HCEC 1CT (cell line): ENCODE data around the gene LHX2.

ENCODE experiments used
- DNase-seq: peaks from one replicate; pipeline ENCODE4 v3.0.0-alpha.2; 2017

LHX2 gene

DNA sequence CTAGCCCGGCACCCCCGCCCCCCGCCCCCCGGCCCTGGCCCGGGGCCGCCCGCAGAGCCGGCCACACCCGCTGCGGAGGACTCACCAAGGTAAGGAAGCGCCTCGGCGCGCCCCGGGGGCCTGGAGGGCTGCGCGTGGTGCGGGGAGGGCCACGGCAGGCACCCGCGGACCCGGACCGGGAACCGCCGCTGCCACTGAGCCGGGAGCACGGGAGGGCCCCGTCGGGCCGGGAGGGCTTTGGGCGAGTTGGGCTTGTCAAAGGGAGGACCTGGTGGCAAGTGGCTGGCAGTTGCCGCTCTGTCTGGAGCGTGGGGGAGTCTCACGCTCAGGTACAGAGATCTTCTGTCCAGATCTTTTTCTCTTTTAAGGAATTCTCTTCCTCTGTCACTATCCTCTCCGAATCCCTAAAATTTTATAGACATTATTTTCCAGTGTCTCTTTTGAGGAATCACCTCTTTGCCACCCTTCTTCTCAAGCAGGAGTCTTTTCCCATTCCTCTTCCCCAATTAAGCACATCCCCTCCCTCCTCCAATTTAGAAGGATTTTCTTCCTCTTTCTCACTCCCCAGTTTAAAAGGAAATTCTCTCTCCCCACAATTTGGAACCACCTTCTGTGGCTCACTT lies 11.3 kb upstream of the LHX2 start:
- no peak for DNase-seq

DNA sequence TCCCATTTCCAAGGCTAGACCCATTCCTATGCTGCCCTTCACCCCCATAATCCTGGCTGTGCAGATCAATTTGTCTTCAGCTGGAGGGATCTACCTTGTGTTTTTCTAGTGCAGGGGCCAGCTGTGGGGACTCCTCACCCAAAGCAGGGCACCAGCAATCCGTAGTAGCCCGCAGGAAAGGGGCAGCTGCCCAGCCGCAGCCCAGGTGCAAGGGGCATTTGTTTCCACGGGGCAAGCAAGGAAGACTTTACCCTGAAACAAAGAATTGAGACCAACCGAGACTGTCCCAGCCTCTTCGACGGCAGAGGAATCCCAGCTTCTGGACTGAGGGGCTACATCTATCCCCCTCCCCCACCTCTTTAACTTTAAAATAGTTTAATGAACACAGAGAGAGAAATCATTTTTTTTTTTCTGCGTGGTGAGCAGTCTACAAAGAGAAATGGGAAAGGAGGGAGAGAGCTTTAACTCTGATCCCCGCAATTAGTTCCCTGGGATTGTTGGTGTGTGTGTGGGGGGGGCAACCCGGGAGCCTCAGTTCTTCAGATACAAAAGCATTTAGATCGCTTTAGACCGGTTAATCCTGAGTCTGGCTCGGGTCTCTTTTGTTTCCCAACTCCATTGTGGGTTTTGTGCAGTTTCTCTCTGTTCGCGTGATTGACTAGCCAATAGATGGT lies 10.6 kb upstream of the LHX2 start:
- DNase-seq: no peak

- no peak for DNase-seq
Measured at GRCh38 chr9:124001458-124001799, 10.1 kb upstream of the LHX2 start.

- DNase-seq: no peak
Measured at GRCh38 chr9:124001866-124002525, 9.6 kb upstream of the LHX2 start.

- DNase-seq: no peak
Measured at GRCh38 chr9:124003636-124004349, 7.8 kb upstream of the LHX2 start.

- no peak for DNase-seq
Measured at GRCh38 chr9:124004593-124004992, 7.0 kb upstream of the LHX2 start.

DNA sequence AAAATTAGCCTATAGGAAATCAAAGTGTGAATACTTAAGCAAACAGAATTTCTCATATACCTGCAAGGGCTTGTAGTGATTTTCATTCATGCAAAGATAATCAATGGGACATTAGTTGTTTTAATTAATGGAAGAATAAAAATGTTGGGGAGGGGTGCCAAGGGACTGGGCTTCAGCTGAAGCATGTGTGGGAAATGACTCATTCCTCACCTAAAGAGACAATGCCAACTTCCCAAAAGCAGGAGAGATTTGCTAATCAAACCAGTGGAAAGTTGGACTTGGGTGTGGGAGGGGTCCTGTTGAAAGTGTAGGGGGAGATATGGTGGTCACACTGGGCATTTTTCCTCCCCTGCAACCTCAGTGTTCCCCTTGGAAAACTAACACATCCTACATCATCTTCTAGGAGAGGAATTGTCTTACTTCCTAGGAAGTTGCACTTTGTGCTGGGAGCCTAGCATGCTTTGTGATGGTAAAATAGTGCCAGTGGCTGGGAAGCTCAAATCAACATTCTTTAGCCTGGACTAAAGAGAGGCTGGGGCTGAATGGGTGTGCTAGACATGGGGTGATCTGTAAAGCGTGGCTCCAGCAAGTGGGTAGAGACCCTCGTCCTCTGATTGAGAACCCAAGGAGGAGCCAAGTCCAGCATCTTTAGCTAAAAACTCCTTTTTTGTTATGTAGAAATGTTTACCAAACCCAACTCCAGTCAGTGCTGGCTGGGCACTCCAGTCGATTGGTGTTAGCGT lies 6.4 kb upstream of the LHX2 start:
- no peak for DNase-seq

- no peak for DNase-seq
Measured at GRCh38 chr9:124006448-124007361, 4.9 kb upstream of the LHX2 start.

DNA sequence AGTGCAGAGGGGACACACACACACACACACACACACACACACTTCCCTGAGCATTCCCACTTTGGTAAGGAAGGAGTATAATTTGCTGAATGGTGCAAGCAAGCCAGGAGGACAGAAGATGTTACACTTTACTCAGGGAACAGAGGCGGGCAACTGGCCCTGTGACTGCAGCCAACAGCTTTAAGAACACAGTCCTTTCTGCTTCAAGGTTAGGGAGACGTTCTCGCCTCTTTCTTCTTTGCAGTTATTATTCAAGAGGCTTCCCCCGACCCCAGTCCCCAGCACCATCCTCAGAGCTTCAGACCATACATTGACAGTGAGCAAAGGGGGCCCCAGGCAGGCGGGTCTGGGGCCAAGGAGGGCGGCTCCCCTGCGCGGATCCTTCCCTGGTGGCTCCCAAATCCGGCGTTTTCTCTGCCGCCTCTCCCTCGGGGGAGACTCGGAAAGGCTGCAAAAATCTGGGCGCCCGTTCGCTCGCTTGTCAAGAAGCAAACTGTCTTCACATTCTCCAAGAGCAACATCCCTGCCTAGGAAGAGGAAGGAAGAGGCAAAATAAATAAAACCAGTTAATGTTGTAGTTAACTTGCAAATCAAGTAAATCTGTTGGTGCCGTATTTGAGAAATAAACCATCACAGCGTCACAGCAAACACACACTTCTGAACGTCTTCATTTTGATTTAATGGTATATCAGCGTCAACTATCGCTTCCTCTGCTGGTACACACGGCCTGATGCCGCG lies 3.8 kb upstream of the LHX2 start:
- DNase-seq: no peak

GRCh38 chr9:124008303-124008693 lies 3.3 kb upstream of the LHX2 start:
- no peak for DNase-seq

- no peak for DNase-seq
Measured at GRCh38 chr9:124008694-124009530, 2.7 kb upstream of the LHX2 start.

DNA sequence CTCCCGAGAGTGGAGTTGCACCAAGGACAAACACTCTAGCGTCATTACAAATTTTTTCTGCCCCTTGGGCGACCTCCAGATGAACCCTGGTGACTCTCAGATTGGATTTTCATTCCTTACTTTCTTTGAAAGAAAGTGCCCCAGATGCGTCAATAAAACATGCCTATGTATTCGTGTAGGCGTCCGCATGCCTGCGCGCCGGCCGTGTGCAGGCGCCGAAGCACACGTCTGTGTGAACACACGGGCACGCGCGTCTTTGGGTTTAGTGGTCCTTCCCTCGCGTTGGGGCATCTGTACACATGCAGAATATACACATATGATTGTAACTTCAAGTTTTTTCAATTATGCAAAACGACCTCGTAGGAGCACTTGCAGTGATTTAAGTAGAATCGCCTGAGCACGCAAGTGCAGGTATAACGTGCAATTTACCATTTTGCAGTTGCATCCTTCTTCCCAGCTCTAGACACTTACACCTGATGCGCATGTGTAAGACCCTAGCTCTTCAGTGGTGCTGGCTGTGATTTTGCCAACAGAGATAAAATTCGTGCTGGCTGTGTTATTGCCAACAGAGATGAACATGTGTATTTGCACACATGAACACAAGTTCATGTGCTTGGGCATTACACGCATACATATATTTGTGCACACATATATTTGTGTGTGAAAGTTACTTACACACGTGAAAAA lies 1.9 kb upstream of the LHX2 start:
- DNase-seq: no peak

DNA sequence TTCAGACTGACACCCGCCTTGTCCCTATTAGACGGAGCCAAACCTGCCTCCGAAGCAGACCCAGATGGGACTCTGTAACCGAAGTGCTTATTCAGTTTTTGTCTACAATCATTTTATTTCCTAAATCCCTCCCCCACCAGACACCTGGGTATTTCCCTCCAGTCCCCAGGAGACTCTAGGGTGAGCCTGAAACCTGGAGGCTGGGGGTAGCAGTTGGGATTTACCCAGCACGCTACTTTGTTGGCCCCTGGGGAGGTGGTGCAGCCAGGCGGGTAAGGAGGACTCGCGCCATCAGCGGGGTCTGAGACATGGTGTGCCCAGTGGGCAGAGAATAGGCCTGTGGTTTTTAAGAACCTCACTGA lies 1.3 kb upstream of the LHX2 start:
- no peak for DNase-seq

- no peak for DNase-seq
Measured at GRCh38 chr9:124010665-124011321, 775 bp upstream of the LHX2 start.

DNA sequence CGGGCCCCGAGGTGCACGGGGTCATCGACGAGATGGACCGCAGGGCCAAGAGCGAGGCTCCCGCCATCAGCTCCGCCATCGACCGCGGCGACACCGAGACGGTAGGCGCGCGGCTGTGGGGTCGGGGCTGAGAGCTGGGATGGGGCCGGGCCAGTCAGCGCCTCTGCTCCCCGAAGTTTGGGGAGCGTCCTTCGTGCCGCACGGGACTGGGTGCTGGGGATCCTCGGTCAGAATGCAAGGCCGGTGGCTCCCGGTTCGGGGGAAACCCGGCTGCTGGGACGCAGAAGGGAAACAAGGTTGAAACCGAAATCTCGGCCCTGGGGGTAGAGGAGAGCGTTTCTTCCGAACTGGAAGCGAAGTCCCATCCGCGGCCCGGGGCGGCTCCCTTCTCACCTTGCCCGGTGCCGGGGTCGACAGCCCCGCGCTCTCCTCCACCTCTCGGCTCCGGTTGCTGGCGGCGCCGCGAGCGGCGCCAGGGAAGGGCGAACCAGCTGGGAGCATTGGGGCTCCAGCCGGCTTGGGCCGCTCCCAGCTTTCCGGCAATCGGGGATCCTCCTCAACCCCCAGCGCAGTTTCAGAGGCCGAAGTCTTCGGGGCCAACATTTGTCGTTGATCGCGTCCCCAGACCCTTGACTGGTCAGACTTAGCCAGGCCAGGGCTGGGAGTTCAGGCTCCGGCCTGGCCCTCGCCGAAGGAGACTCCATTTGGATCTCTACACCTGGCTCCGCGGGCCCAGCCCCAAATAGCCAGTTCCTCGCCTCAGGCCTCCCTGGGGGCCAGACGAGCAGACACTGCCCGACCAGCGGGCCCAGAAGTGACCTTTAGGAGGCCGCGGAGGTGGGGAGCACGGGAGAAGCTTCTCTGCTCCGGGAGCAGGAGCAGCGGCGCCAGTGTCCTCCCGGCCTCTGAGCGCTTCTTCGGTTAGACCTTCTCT lies 1.1 kb downstream of the LHX2 start:
- no peak for DNase-seq

GRCh38 chr9:124013309-124014210 lies 2.0 kb downstream of the LHX2 start:
- no peak for DNase-seq
